DMS53 treated with DMSO at 0.1 percent for 48 hours (cell line): ENCODE data around the gene RPTN.

Experiments used
- DNase-seq: peaks from one replicate; lab custom pipeline; 2025; ENCODE audit not compliant: unreplicated experiment; lab: John Stamatoyannopoulos, UW

RPTN gene

GRCh38 chr1:152159144-152159543 is at the start of gene RPTN:
Gene RPTN, minus strand, starts transcription at chr1:152159228. Its CDS starts 1,339 bp downstream, at chr1:152157889.
- no peak for DNase-seq

DNA sequence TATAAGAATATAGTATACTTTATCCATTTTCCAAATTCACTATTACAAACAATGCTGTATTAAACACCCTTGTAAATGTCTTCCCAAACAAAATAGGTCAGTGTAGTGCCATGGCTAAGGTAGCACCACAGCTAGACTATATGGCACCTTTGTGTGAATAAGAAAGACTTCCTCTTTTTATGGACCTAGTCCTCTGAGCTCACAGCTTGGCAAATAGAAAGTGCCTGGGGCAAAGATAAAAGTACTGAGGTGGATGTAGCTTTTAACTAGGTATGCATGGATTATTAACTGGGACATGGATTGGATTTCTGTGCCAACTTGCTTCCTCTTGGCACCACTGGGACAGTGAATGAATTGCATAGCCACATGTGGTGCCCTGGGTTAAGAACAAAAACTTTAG is 40.0 kb upstream of the RPTN start:
- DNase-seq: no peak

DNA sequence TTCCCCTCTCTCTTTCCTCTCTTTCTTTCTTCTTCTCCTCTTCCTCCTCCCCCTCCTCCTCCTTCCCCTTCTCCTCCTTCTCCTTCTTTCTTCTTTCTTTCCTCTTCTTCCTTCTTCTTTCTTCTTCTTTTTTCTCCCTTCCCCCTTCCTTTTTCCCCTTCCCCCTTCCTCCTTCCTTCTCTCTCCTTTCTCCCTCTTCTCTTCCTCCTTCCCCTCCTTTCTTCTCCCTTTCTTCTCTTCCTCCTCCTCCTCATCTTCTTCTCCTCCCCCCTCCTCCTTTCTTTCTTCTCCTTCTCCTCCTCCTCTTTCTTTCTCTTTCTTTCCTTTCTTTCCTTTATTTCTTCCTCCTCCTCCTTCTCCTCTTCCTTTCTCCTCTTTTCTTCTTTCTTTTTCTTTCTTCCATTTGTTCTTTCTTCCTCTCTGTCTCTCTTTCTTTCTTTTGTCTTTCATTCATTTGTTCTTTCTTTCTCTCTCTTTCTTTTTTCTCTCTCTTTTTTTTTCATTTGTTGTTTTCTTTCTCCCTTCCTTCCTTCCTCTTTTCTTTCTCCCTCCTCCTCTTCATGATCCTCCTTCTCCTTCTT is 38.4 kb upstream of the RPTN start:
- DNase-seq: no peak

DNA sequence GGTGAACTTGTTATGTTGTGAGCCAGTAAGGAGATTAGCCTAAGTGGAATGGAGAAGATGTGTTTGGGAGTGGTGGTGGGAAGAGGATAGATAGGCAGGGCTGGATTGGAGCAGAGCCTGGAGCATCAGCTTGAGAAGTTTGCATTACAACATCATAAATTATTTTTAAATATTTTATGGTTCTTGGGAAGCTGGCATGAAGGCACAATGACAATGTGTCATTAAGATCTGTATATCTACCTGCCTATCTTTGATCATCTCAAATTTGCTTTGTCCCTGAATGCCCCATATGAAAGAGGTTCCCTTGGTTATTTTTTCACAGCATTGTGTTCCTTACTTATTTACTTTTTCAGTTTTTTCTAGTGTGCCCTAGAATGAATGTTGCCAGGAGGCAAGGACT is 32.7 kb upstream of the RPTN start:
- no peak for DNase-seq

- DNase-seq: no peak
Measured at GRCh38 chr1:152191260-152191659, 32.2 kb upstream of the RPTN start.

DNA sequence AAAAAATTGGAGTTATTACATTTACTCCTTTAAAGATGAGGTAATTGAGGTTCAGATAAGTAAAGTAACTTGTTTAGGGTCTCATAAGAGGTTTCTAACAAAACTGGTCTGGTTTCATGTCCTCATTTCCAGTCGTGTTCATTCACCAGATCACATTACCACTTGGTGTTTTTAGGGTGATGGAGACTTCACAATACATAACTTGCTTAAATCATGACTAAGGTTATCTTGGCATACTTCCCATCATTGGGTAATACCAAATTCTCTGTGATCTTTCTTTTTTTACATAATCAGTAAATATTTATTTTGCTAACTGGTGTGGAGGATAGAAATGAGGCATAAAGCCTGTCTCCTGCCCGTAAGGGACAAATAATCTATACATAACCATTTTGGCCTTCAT is 31.6 kb upstream of the RPTN start:
- no peak for DNase-seq

- DNase-seq: peak; percentile 93
Measured at GRCh38 chr1:152189657-152190442, 30.8 kb upstream of the RPTN start.

- DNase-seq: peak; percentile 81
Measured at GRCh38 chr1:152188673-152189591, 29.9 kb upstream of the RPTN start.

DNA sequence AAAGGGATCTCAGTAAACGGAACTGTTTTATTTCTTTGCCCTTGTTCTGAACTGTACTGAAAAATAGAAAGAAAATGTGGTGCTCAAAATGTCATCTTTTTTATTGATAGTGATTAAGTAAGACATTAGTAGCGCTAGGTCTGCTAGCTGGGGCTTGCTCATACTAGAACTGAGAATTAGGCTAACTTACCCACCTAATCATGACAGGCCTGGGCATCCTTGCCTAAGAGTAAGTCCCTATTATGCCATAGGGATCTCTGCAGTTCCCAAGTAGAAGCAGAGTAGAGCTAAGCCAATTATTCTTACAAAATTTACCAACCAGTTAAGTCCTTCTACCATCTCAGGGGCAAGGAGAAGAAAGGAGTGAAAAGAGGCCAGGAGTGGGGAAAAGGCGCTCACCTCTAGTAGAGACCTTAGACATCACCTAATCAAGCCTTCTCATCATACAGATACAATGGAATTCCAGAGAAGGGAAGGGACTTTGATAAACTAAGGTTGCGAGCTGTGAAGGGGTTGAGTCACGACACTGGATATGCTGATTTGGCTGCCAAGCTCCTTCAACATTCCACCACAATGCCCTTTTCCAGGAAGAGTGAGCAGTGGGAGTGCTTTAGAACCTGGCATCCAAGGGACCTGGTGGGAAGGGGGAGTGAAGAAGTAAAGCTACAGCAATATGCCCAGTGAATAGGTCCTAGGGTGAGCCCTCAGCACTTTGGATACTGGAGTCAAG is 27.7 kb upstream of the RPTN start:
- no peak for DNase-seq

DNA sequence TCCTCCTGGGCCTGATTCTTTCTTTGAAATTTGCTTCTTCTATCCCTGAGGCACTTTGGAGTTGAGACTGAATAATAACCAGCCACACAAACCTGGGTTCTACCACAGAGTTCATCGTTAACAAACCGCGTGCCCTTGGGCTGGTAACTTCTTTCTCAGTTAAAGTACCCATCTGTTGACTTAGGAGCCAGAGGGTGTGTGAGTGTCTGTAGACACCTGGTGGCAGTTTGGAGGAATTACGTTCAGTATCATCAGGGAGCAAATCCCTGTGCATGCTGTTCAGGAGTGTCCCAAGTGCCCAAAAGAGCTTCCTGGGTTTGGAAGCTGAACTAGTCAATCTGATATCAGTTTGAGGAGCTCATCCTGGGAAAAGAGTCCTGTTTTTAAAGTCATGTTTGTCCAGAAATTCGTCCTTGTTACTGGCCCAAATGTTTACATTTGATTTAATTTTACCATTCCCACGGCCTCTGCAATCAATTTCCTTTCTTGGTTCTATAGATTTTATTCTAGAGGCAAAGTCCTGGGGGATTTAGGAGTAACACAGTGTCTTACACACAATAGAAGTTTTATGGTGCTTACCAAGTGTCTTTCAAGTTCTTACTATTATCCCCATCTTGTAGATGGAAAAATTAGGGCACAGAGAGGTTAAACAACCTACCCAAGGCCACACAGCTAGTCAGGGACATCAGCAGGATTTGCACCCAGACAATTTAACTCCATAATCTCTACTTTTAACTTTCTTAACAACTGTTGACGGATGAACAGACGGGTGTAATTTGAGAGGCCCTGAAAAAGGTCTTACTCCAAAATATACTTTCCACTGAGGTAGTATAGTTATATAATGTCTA is 26.7 kb upstream of the RPTN start:
- DNase-seq: peak; percentile 78

- no peak for DNase-seq
Measured at GRCh38 chr1:152182944-152183361, 23.9 kb upstream of the RPTN start.

- no peak for DNase-seq
Measured at GRCh38 chr1:152182431-152182830, 23.4 kb upstream of the RPTN start.

DNA sequence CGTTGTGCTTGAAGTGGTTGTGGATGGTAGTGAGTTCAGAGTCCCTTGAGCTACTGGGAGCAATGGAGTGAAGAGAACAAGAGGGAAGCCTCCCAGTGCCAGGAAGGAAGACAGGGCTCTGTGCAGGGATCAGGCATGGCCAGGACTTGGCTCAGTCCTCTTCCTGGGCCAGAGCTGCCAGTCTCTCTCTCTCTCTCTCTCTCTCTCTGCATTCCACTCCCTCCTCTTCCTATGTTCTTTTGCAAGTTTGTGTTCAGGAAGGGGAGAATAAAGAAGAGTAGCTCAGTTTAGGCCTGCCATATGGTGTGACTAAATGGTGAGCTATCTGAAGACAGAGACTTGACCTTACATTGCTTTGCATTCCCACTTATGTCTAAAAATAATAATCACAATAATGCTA is 20.5 kb upstream of the RPTN start:
- DNase-seq: no peak

GRCh38 chr1:152170287-152170905 is 11.4 kb upstream of the RPTN start:
- DNase-seq: no peak

DNA sequence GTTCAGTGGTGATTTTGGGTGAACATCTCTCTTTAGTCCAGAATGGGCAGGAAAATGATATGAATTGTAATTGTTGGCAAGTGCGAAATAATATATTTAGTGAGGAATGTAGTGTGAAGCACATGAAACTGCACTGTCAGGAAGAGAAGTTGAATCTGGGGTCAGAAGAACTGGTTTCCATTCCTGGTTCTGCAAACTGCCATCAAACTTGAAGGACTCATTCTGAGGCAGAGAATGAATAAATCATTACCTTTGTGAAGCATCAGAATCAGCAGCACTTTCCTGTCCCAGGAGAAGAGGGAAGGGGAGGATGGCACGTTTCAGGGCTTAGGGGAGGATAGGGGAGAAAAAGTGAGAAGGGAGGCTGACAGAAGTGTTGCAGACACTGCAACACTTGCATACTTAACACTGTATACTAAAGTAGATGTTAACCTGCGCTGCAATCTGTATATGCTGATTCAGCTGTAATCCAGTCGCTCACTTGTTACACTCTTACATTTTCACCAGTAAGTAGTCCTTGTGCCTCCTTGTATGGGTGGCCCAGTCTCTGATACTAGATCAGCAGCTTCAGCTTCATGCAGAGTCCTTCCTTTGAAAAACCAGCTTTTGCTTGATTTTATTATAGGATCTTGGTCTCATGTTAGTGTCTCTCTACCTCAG is 10.5 kb upstream of the RPTN start:
- DNase-seq: no peak

GRCh38 chr1:152168535-152168868 is 9.5 kb upstream of the RPTN start:
- no peak for DNase-seq

DNA sequence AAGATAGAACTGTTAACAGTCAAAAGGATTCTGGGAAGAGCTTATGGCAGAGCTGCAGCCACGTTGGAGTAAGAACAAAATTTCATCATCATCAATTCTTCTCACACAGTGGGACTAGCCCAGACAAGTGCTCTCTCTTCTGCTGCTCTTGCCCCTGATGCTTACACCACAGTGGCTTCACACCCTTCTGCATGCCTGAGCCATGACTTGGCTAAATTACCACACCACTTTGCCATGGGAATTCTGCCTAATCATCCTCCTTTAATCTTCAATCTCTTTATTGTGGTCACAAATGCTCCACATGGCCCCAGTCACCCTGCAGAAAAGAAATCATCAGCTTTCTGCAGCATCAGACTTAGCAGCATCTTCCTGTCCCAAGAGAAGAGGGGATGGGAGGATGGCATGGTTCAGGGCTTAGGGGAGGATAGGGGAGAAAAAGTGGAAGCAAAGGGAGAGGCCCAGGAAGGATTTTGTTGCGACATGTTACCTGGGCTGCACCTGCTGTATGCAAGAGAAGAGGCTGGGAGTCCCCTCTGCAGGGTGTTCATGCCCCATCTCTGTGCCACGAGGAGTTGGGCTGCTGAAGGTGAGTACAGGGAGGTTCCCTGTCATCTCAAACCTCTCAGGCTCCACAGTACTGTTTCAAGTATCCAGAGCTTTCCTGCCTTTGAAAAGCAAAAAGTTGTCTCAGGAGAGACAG is 9.0 kb upstream of the RPTN start:
- DNase-seq: no peak

DNA sequence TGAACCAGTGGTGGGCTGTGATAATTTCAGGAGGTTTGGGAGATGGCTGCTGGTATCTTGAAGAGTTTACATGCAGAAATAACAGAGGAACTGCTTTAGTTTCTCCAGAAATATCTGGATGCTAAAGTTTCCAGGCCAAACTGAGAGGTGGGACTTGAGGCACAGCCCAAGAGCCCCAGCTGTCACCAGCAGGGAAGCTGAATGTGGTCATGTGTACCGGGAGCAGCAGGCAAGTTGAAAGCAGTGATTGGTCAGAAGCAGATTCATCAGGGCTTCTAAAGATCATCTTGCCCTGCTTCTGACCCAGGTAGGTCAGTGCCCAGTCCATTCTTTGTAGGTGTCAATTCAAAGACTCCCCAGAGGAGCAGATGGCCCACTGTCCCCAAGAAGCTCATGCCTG is 7.9 kb upstream of the RPTN start:
- DNase-seq: no peak
